ENCODE results near the gene MTG1. TPM values are rescaled to one million over a fixed set of nuclear protein-coding genes. Genes with fewer than 3 reads are reported as not detected.

The MTG1 gene
- total and polyA plus RNA-seq, 2 donors (not counting 1 experiment from before 2014, with no cell fraction given), result 90.0 to 117 TPM

DNA sequence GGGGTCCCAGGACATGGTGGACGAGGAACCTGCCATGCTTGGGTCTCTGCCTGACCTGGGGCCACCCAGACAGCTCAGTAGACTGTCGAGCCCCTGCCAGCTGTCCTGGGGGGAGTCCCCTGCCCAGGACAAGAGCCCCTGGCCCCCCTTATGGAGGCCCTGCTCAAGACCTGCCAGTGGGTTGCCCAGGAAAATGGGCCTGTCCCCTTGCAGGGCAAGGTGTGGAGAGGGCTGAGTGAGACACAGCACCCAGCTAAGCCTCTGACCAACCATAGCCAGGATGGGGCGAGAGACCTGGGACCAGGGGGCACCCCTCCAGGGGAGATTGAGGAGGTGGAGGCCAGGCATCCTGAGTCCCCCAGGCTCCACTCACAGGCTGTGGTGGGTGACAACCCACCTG lies 38.0 kb upstream of the MTG1 start:
- peaks cover 24% of the 10 kb centered on the region for H3K79me2 ChIP-seq (ENCODE audit: control insufficient read depth, insufficient read depth, low read length)
- no peak overlapping the region for H3K27ac ChIP-seq (ENCODE audit: low read length in 2 of 2)
- H3K9me3 ChIP-seq (ENCODE audit: control extremely low read depth in 1 of 3, control insufficient read depth in 2 of 3, insufficient read depth in 1 of 3, low read length in 2 of 3), result peaks cover 0 to 15% (median 0%) of the 10 kb centered on the region in 3 donors
- peak overlapping the region; percentile 76 for H3K4me3 Mint-ChIP-seq
- TF ChIP-seq, protein P1, sequence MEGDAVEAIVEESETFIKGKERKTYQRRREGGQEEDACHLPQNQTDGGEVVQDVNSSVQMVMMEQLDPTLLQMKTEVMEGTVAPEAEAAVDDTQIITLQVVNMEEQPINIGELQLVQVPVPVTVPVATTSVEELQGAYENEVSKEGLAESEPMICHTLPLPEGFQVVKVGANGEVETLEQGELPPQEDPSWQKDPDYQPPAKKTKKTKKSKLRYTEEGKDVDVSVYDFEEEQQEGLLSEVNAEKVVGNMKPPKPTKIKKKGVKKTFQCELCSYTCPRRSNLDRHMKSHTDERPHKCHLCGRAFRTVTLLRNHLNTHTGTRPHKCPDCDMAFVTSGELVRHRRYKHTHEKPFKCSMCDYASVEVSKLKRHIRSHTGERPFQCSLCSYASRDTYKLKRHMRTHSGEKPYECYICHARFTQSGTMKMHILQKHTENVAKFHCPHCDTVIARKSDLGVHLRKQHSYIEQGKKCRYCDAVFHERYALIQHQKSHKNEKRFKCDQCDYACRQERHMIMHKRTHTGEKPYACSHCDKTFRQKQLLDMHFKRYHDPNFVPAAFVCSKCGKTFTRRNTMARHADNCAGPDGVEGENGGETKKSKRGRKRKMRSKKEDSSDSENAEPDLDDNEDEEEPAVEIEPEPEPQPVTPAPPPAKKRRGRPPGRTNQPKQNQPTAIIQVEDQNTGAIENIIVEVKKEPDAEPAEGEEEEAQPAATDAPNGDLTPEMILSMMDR (IDR thresholded peaks at IDR 0.05), result no peak
- no peak for TF ChIP-seq EZH2 (IDR thresholded peaks at IDR 0.05; ENCODE audit: borderline replicate concordance, insufficient read depth, low read depth, low read length, poor library complexity, severe bottlenecking)
- no peak overlapping the region for H3K9ac ChIP-seq (ENCODE audit: low read length)
- ATAC-seq (ENCODE audit: low read depth) (no peak), DNase-seq (no peak)
- peaks cover 19% of the 10 kb centered on the region for H3K4me1 Mint-ChIP-seq
- intact Hi-C loops (cut with micrococcal nuclease), result loop anchor here (5.0 kb wide), 1 partner anchor 49 kb away; the partner anchor contains the start of genes TUBGCP2 and ZNF511
- no peak overlapping the region for H2AFZ ChIP-seq (ENCODE audit: insufficient read depth, low read depth, low read length, poor library complexity, severe bottlenecking)
- ChIA-PET POLR2A (no interaction called here), CTCF (interaction anchor here (1.8 to 3.6 kb wide), 2 partner anchors 23 to 27 kb away, joined by 4 to 18 read pairs; partner anchors contain the start of gene PAOX)
- H3K36me3 ChIP-seq (replicated peaks in 1 of 2; ENCODE audit: control extremely low read depth in 1 of 2, control insufficient read depth in 1 of 2, extremely low read depth in 1 of 2, insufficient read depth in 2 of 2, low read length in 1 of 2), result peaks cover 0 to 3% of the 10 kb centered on the region in 2 experiments
- peak overlapping the region; percentile 99 for H3K4me2 ChIP-seq (replicated peaks; ENCODE audit: low read depth, low read length, poor library complexity, severe bottlenecking)
- peaks cover 9 to 24% of the 10 kb centered on the region in 2 donors for H3K4me1 ChIP-seq (ENCODE audit: control insufficient read depth in 2 of 2, insufficient read depth in 2 of 2, low read length in 2 of 2)
- peaks cover 21% of the 10 kb centered on the region for H4K20me1 ChIP-seq (ENCODE audit: control insufficient read depth, insufficient read depth, low read length, poor library complexity, severe bottlenecking)
- H3K27ac Mint-ChIP-seq, result peak overlapping the region; percentile 37
- no peak overlapping the region for H3K4me3 ChIP-seq (ENCODE audit: control extremely low read depth in 1 of 5, extremely low read depth in 1 of 5, insufficient read depth in 1 of 5, low read depth in 2 of 5, low read length in 4 of 5)
- 100% methylated on average over 2 of the region's 3 CpGs for WGBS (ENCODE audit: insufficient coverage)
- H3K27me3 ChIP-seq (replicated peaks in 1 of 4; ENCODE audit: control extremely low read depth in 1 of 4, control insufficient read depth in 3 of 4, insufficient read depth in 4 of 4, low read length in 3 of 4), result no peaks in the 10 kb centered on the region
- H3K9me3 Mint-ChIP-seq (ENCODE audit: insufficient read depth), result no peaks in the 10 kb centered on the region
- no peaks in the 10 kb centered on the region for H3K27me3 Mint-ChIP-seq

DNA sequence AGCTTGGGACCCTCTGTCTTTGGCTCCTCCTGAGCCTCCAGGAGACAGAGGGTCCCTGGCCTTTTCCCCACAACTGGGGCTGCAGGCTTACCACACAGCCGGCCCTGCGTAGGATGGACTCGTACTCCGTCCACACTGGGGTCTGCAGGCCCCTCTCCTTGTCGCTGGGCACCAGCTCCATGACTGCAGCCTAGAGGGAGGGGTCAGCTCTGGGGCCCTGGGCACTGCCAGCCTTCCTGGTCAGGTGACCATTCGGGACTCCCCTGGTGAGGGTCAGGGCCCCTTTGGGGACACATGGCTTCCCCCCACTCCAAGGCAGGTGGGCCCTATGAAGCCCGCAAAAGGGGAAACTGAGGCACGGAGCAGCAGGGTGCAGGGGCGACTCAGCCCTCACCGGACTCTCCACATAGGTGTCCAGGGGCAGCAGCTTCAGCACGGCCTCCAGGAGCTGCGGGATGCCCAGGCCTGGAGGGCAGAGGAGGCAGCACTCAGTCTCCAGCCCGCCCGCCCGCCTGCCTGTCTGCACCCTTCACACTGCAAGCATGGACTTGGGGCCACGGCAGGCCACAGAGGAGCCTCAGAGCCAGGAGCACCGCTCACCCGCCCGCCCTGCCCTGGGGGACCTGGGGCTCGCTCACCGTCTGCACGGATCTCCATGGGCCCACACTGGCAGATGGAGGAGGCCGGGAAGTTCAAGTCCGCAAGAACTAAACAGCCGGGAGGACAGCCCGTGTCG lies 37.2 kb upstream of the MTG1 start:
- no peaks in the 10 kb centered on the region for H3K27me3 Mint-ChIP-seq
- peaks cover 26% of the 10 kb centered on the region for H3K4me1 Mint-ChIP-seq
- DNase-seq (no peak), ATAC-seq (ENCODE audit: low read depth) (no peak)
- Histone ChIP-seq H3K4me1 (ENCODE audit: control insufficient read depth in 2 of 2, insufficient read depth in 2 of 2, low read length in 2 of 2) (peaks cover 16 to 32% of the 10 kb centered on the region in 2 donors), H2AFZ (ENCODE audit: insufficient read depth, low read depth, low read length, poor library complexity, severe bottlenecking) (peak overlapping the region; percentile 95), H3K4me3 (ENCODE audit: control extremely low read depth in 1 of 5, extremely low read depth in 1 of 5, insufficient read depth in 1 of 5, low read depth in 2 of 5, low read length in 4 of 5) (peak overlapping the region in 4 of 5 experiments; percentile 57 to 87 (median 68)), H3K9me3 (ENCODE audit: control extremely low read depth in 1 of 3, control insufficient read depth in 2 of 3, insufficient read depth in 1 of 3, low read length in 2 of 3) (peaks cover 0 to 17% (median 0%) of the 10 kb centered on the region in 3 donors), H3K36me3 (replicated peaks in 1 of 2; ENCODE audit: control extremely low read depth in 1 of 2, control insufficient read depth in 1 of 2, extremely low read depth in 1 of 2, insufficient read depth in 2 of 2, low read length in 1 of 2) (peaks cover 0 to 3% of the 10 kb centered on the region in 2 experiments), H3K9ac (ENCODE audit: low read length) (peak overlapping the region; percentile 85), H3K27me3 (replicated peaks in 1 of 4; ENCODE audit: control extremely low read depth in 1 of 4, control insufficient read depth in 3 of 4, insufficient read depth in 4 of 4, low read length in 3 of 4) (no peaks in the 10 kb centered on the region), H3K79me2 (ENCODE audit: control insufficient read depth, insufficient read depth, low read length) (peaks cover 24% of the 10 kb centered on the region), H4K20me1 (ENCODE audit: control insufficient read depth, insufficient read depth, low read length, poor library complexity, severe bottlenecking) (peaks cover 21% of the 10 kb centered on the region), H3K4me2 (replicated peaks; ENCODE audit: low read depth, low read length, poor library complexity, severe bottlenecking) (peak overlapping the region; percentile 99), H3K27ac (ENCODE audit: low read length in 2 of 2) (peak overlapping the region in 1 of 2 donors; percentile 71)
- CTCF ChIA-PET, result interaction anchor here (1.0 to 3.6 kb wide), 3 partner anchors 22 to 31 kb away, joined by 3 to 18 read pairs (median 4); partner anchors contain the start of gene PAOX
- WGBS (ENCODE audit: insufficient coverage), result 56% methylated on average over 27 of the region's 27 CpGs
- POLR2A ChIA-PET, result interaction anchor here (1.2 to 1.7 kb wide), 2 partner anchors 27 to 34 kb away, joined by 3 to 11 read pairs; no protein-coding TSS in a partner anchor
- no peaks in the 10 kb centered on the region for H3K9me3 Mint-ChIP-seq (ENCODE audit: insufficient read depth)
- peak overlapping the region; percentile 80 for H3K4me3 Mint-ChIP-seq
- no peak for TF ChIP-seq EZH2 (IDR thresholded peaks at IDR 0.05; ENCODE audit: borderline replicate concordance, insufficient read depth, low read depth, low read length, poor library complexity, severe bottlenecking)
- H3K27ac Mint-ChIP-seq, result peak overlapping the region; percentile 26
- intact Hi-C loops (cut with micrococcal nuclease), result loop anchor here (5.0 kb wide), 1 partner anchor 49 kb away; the partner anchor contains the start of genes TUBGCP2 and ZNF511

Measured in B cell (primary cell).